Parathyroid adenoma (tissue), 2 donors: ENCODE measurements around the gene SPATS2L.

Experiments used
- H2AFZ ChIP-seq: fragments of 300-600 bp; sonication (generic); one replicate; pipeline ENCODE4 v1.7.0; 2017; ENCODE audit warnings: antibody characterized with exemption, mild to moderate bottlenecking
- H3K27ac ChIP-seq: fragments of 300-600 bp; sonication (generic); one replicate; pipeline ENCODE4 v1.7.0; 2017
- H3K27me3 ChIP-seq: fragments of 300-600 bp; sonication (generic); one replicate; pipeline ENCODE4 v1.7.0; 2017; ENCODE audit warnings: low read length; ENCODE audit not compliant: control insufficient read depth, insufficient read depth
- H3K36me3 ChIP-seq: fragments of 300-600 bp; sonication (generic); one replicate; pipeline ENCODE4 v1.7.0; 2017; ENCODE audit warnings: low read length; ENCODE audit not compliant: control insufficient read depth, insufficient read depth
- H3K4me1 ChIP-seq: fragments of 300-600 bp; sonication (generic); one replicate; pipeline ENCODE4 v1.7.0; 2017; ENCODE audit warnings: control low read depth
- H3K4me2 ChIP-seq: fragments of 300-600 bp; sonication (generic); one replicate; pipeline ENCODE4 v1.7.0; 2017; ENCODE audit warnings: low read length
- H3K4me3 ChIP-seq: fragments of 300-600 bp; sonication (generic); one replicate; pipeline ENCODE4 v1.7.0; 2017; ENCODE audit warnings: low read depth, low read length
- H3K79me2 ChIP-seq: fragments of 300-600 bp; sonication (generic); one replicate; pipeline ENCODE4 v1.7.0; 2017; ENCODE audit warnings: control low read depth
- H3K9ac ChIP-seq: fragments of 300-600 bp; sonication (generic); one replicate; pipeline ENCODE4 v1.7.0; 2017; ENCODE audit warnings: mild to moderate bottlenecking
- H3K9me3 ChIP-seq: fragments of 300-600 bp; sonication (generic); one replicate; pipeline ENCODE4 v1.7.0; 2017; ENCODE audit warnings: low read length; ENCODE audit not compliant: control insufficient read depth
- CTCF ChIP-seq: fragments of 300-600 bp; sonication (generic); IDR thresholded peaks from one replicate; pipeline ENCODE4 v1.7.0; 2017; ENCODE audit warnings: antibody characterized with exemption, mild to moderate bottlenecking
- donor health status: primary hyperparathyroidism.

Gene SPATS2L

DNA sequence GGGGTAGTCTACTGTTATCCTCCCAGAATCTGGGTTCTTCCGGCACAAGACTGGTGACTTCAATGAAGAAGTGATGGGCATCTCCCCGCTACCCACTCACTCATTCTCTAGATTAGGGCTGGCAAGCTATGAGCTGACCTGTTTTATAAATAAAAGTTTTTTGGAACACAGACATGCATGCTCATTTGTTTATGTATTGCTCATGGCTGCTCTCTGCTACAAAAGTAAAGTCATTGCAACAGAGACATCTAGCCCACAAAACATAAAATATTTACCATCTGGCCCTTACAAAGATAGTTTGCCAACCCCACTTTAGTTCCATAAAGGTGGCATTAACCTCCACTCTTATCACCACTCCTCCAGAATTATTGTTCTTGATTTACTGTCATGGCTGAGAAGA lies 39.1 kb upstream of the SPATS2L start:
- Histone ChIP-seq H3K4me1 (no peaks in the 10 kb centered on the region), H3K79me2 (no peaks in the 10 kb centered on the region), H3K4me3 (no peak overlapping the region), H2AFZ (no peak overlapping the region), H3K9me3 (no peaks in the 10 kb centered on the region), H3K27ac (no peak overlapping the region), H3K36me3 (no peaks in the 10 kb centered on the region), H3K4me2 (no peak overlapping the region), H3K9ac (no peak overlapping the region), H3K27me3 (no peaks in the 10 kb centered on the region)
- no peak for TF ChIP-seq CTCF

DNA sequence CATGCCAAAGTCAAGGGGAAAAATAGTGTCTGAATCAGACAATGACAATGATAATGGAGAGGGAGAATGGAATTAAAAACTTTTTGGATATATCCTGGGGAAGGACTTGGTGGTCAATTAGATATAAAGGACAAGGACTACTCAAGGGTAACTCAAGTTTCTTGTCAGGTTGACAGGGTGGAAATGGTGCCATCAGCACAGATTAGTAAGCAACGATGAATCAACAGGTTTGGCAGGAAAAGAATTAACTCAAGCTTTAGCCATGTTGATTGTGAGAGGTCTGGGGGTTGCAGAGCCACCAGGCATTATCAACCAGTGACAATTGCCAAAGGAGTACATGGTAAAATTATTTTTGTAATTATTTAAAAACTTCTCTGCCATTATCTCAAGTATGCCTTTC lies 35.8 kb upstream of the SPATS2L start:
- H3K4me2 ChIP-seq = no peak overlapping the region
- no peaks in the 10 kb centered on the region for H3K36me3 ChIP-seq
- no peak overlapping the region for H3K4me3 ChIP-seq
- H3K4me1 ChIP-seq = no peaks in the 10 kb centered on the region
- TF ChIP-seq CTCF = no peak
- H3K27ac ChIP-seq = no peak overlapping the region
- H3K79me2 ChIP-seq = no peaks in the 10 kb centered on the region
- no peaks in the 10 kb centered on the region for H3K27me3 ChIP-seq
- no peak overlapping the region for H3K9ac ChIP-seq
- no peaks in the 10 kb centered on the region for H3K9me3 ChIP-seq
- H2AFZ ChIP-seq = no peak overlapping the region

DNA sequence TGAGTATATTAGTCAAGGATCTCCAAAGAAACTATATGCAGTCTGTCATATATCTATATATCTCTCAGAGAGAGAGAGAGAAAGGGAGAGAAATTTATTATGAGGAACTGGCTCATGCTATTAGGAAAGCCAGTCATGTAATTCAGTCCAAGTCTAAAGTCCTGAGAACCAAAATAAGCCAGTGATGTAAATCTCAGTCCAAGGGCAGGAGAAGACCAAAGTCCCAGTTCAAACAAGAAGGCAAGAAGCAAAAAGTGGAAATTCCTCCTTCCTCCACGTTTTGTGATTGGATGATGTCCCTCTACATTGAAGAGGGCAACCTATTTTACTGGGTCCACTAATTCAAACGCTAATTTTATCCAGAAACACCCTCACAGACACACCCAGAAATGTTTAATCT lies 34.2 kb upstream of the SPATS2L start:
- Histone ChIP-seq H3K4me2 (no peak overlapping the region), H3K27me3 (no peaks in the 10 kb centered on the region), H2AFZ (no peak overlapping the region), H3K4me1 (no peaks in the 10 kb centered on the region), H3K9ac (no peak overlapping the region), H3K79me2 (no peaks in the 10 kb centered on the region), H3K36me3 (no peaks in the 10 kb centered on the region), H3K9me3 (no peaks in the 10 kb centered on the region), H3K4me3 (no peak overlapping the region), H3K27ac (no peak overlapping the region)
- TF ChIP-seq CTCF = no peak

- H3K9me3 ChIP-seq = no peaks in the 10 kb centered on the region
- H3K4me2 ChIP-seq = no peak overlapping the region
- H3K27ac ChIP-seq = no peak overlapping the region
Observed at GRCh38 chr2:200274116-200275075, 32.1 kb upstream of the SPATS2L start.

More at GRCh38 chr2:200274116-200275075, 32.1 kb upstream of the SPATS2L start:
- Histone ChIP-seq H3K9ac (no peak overlapping the region), H2AFZ (no peak overlapping the region), H3K36me3 (no peaks in the 10 kb centered on the region), H3K79me2 (no peaks in the 10 kb centered on the region), H3K4me1 (no peaks in the 10 kb centered on the region), H3K27me3 (no peaks in the 10 kb centered on the region), H3K4me3 (no peak overlapping the region)
- TF ChIP-seq CTCF = no peak
